Type B pancreatic cell (in vitro differentiated cells): ENCODE measurements around the gene ZC3H14. TPM values are rescaled to one million over a fixed set of nuclear protein-coding genes. Genes with fewer than 3 reads are reported as not detected.

Experiments used
- DNase-seq: peaks from one replicate; pipeline ENCODE4 v3.0.0; 2021; ENCODE audit warnings: mixed read lengths; ENCODE audit not compliant: unreplicated experiment; ENCODE audit errors: extremely low spot score
- H3K27ac Mint-ChIP-seq: 2 replicates; pipeline ENCODE4 v1.8.0; 2021; ENCODE audit warnings: mild to moderate bottlenecking, mixed read lengths
- H3K27me3 Mint-ChIP-seq: 2 replicates; pipeline ENCODE4 v1.8.0; 2021; ENCODE audit warnings: mixed read lengths
- H3K36me3 Mint-ChIP-seq: 2 replicates; pipeline ENCODE4 v1.8.0; 2021; ENCODE audit warnings: mixed read lengths
- H3K4me1 Mint-ChIP-seq: one replicate; pipeline ENCODE4 v1.8.0; 2021; ENCODE audit warnings: mixed read lengths; ENCODE audit not compliant: unreplicated experiment
- H3K4me3 Mint-ChIP-seq: 2 replicates; pipeline ENCODE4 v1.8.0; 2021; ENCODE audit warnings: mild to moderate bottlenecking, mixed read lengths
- H3K9me3 Mint-ChIP-seq: 2 replicates; pipeline ENCODE4 v1.8.0; 2021; ENCODE audit warnings: mixed read lengths
- CTCF ChIP-seq: fragments of 200-600 bp; sonication (generic); conservative IDR thresholded peaks from 2 replicates; pipeline ENCODE4 v1.5.0; 2021; ENCODE audit warnings: antibody characterized with exemption, mild to moderate bottlenecking
- total RNA-seq: library from RNA; stranded (reverse); gene quantifications from 2 replicates; pipeline ENCODE4 v1.2.1, GENCODE V29; 2021; ENCODE audit warnings: low replicate concordance

ZC3H14 gene
- total RNA-seq, 1 donor from 2014 or later, result 90.0 TPM

- DNase-seq, result no peak
- TF ChIP-seq CTCF, result no peak
- Mint-ChIP-seq H3K9me3 (no peaks in the 10 kb centered on the region), H3K4me3 (no peak overlapping the region), H3K4me1 (no peaks in the 10 kb centered on the region), H3K36me3 (peaks cover 34% of the 10 kb centered on the region), H3K27ac (no peak overlapping the region), H3K27me3 (no peaks in the 10 kb centered on the region)
Measured at GRCh38 chr14:88588081-88588480, 25.2 kb downstream of the ZC3H14 start.

DNA sequence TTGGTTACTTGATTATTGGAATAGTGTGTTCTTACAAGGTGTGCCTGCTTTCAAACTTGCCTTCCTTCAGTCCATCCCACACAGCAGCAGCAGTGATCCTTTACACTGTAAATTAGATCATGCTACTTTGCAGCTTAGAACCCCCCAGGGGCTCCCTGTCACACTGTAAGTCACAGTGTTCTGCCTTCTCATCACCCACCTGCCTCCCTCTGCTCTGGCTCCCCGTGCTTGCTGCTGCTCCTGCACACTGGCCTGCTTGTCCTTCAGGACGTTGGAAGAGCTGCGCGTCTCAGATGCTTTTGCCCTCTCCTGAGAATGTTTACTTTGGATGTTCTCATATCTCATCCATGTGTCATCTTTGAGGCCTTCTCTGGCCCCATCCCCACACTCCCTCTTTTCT is 27.3 kb downstream of the ZC3H14 start:
- no peak overlapping the region for H3K4me3 Mint-ChIP-seq
- no peaks in the 10 kb centered on the region for H3K27me3 Mint-ChIP-seq
- H3K36me3 Mint-ChIP-seq, result peaks cover 40% of the 10 kb centered on the region
- no peaks in the 10 kb centered on the region for H3K9me3 Mint-ChIP-seq
- no peak for DNase-seq
- no peak for TF ChIP-seq CTCF
- no peaks in the 10 kb centered on the region for H3K4me1 Mint-ChIP-seq
- no peak overlapping the region for H3K27ac Mint-ChIP-seq

DNA sequence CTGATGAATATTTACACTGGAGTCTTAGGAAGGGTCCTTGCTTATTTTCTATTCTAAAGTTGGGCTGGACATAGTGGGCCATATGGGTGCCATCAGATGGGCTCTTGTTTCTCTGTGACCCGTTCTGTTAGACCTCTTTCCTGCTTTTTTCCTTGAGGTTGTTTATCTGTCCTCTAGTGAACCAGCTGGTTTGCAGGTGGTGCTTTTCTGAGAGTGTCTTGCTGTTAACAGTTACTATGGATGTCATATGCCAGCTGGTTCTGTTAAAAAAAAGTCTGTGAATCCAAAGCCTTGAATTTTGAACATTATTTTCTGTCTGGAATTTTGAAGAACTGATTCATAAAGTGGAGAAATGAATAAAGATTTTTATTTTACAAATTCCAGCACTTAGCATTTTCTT is 29.2 kb downstream of the ZC3H14 start:
- no peak for TF ChIP-seq CTCF
- Mint-ChIP-seq H3K4me1 (no peaks in the 10 kb centered on the region), H3K27me3 (no peaks in the 10 kb centered on the region), H3K9me3 (no peaks in the 10 kb centered on the region), H3K36me3 (peaks cover 41% of the 10 kb centered on the region), H3K27ac (no peak overlapping the region), H3K4me3 (no peak overlapping the region)
- DNase-seq, result no peak

DNA sequence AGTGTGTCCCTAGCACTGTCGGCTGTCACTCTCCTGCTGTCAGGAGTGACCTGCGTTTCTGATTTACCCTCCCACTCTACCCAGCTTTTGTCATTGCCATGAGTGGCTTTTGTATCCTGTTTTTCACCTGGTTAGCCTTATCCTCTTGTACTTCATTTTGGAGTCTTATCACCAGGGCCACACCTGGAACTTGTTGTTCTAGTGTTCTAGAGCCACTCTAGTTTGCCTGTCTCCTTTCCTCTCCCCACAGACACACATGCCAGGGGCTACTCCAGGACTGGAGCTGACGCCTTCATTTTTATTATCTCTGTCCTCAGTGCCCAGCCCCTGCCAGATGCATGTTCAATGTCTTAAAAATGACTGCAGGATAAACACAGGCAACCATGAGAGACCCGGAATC is 34.2 kb downstream of the ZC3H14 start:
- Mint-ChIP-seq H3K9me3 (no peaks in the 10 kb centered on the region), H3K27me3 (no peaks in the 10 kb centered on the region), H3K4me1 (peaks cover 5% of the 10 kb centered on the region), H3K4me3 (no peak overlapping the region), H3K36me3 (peaks cover 45% of the 10 kb centered on the region), H3K27ac (no peak overlapping the region)
- TF ChIP-seq CTCF, result no peak
- DNase-seq, result no peak

GRCh38 chr14:88597601-88598000 is 34.8 kb downstream of the ZC3H14 start:
- no peak for TF ChIP-seq CTCF

GRCh38 chr14:88598097-88598675 is 35.3 kb downstream of the ZC3H14 start:
- peaks cover 5% of the 10 kb centered on the region for H3K4me1 Mint-ChIP-seq
- no peak for TF ChIP-seq CTCF
- no peaks in the 10 kb centered on the region for H3K27me3 Mint-ChIP-seq
- no peak overlapping the region for H3K4me3 Mint-ChIP-seq
- no peaks in the 10 kb centered on the region for H3K9me3 Mint-ChIP-seq
- DNase-seq, result no peak
- no peak overlapping the region for H3K27ac Mint-ChIP-seq
- peaks cover 51% of the 10 kb centered on the region for H3K36me3 Mint-ChIP-seq

More at GRCh38 chr14:88597601-88598000, 34.8 kb downstream of the ZC3H14 start:
- DNase-seq, result no peak
- Mint-ChIP-seq H3K9me3 (no peaks in the 10 kb centered on the region), H3K4me3 (no peak overlapping the region), H3K36me3 (peaks cover 51% of the 10 kb centered on the region), H3K4me1 (peaks cover 5% of the 10 kb centered on the region), H3K27me3 (no peaks in the 10 kb centered on the region), H3K27ac (no peak overlapping the region)
